Spleen (tissue), 11 donors: ENCODE measurements around the gene RGL1. TPM values are rescaled to one million over a fixed set of nuclear protein-coding genes. Genes with fewer than 3 reads are reported as not detected.

ENCODE experiments used
- DNase-seq: peaks from one replicate; pipeline ENCODE4 v3.0.0-alpha.2; 2020
- H3K27ac ChIP-seq, 8 donors: fragments of 200-600 bp; sonication (generic) in 7 of 8; 1 replicate in 4 of 8; 2 replicates in 4 of 8; pipeline versions ENCODE4 v1.5.0 to v1.8.0; 2016 to 2021; ENCODE audit warnings: inconsistent platforms in 4 of 8, mild to moderate bottlenecking in 4 of 8, moderate library complexity in 1 of 8
- H3K27me3 ChIP-seq, 7 donors: fragments of 200-600 bp; sonication (generic) in 6 of 7; replicated peaks in 1 of 7; 1 replicate in 4 of 7; 2 replicates in 3 of 7; pipeline versions ENCODE4 v1.5.0 to v1.8.0; 2016 to 2021; ENCODE audit warnings: inconsistent platforms in 3 of 7, mild to moderate bottlenecking in 1 of 7
- H3K36me3 ChIP-seq, 6 donors: fragments of 200-600 bp; sonication (generic) in 5 of 6; 1 replicate in 4 of 6; 2 replicates in 2 of 6; pipeline versions ENCODE4 v1.5.0 to v1.8.0; 2016 to 2021; ENCODE audit warnings: inconsistent platforms in 2 of 6
- H3K4me1 ChIP-seq, 6 donors: fragments of 200-600 bp; sonication (generic) in 5 of 6; 1 replicate in 3 of 6; 2 replicates in 3 of 6; pipeline versions ENCODE4 v1.5.0 to v1.8.0; 2016 to 2021; ENCODE audit warnings: inconsistent platforms in 3 of 6
- H3K4me3 ChIP-seq, 8 donors: fragments of 200-600 bp; sonication (generic) in 7 of 8; 1 replicate in 4 of 8; 2 replicates in 4 of 8; pipeline versions ENCODE4 v1.5.0 to v1.8.0; 2016 to 2021; ENCODE audit warnings: inconsistent platforms in 4 of 8, mild to moderate bottlenecking in 4 of 8, moderate library complexity in 2 of 8
- H3K9me3 ChIP-seq, 8 donors: fragments of 200-600 bp; sonication (generic) in 7 of 8; 1 replicate in 4 of 8; 2 replicates in 4 of 8; pipeline versions ENCODE4 v1.5.0 to v1.8.0; 2016 to 2021; ENCODE audit warnings: inconsistent platforms in 4 of 8
- POLR2A ChIP-seq, 3 donors: fragments of 450-650 bp; IDR thresholded peaks; one replicate each; pipeline ENCODE4 v1.5.1; 2017; ENCODE audit warnings: antibody characterized with exemption in 3 of 3, mild to moderate bottlenecking in 1 of 3
- POLR2AphosphoS5 ChIP-seq, 3 donors: sonication (generic); formaldehyde crosslinking; IDR thresholded peaks; one replicate each; pipeline ENCODE4 v1.5.1; 2017; ENCODE audit warnings: antibody characterized with exemption in 3 of 3
- WGBS, 5 donors: extraction: QIAGEN DNeasy Blood & Tissue Kit in 3 of 5; methylation state at CpG; one replicate each; pipeline versions ENCODE4 v1.1.5 to v1.1.7; 2013 to 2018; 5-methylcytosine and 5-hydroxymethylcytosine counted together
- intact Hi-C: fragments of 100-400 bp; cut with DNase I; formaldehyde crosslinking; loops from one replicate; pipeline ENCODE4 v1.15.0; 2023; ENCODE audit warnings: low total_unique reads
- polyA plus RNA-seq, 3 donors: library from polyadenylated mRNA; stranded (reverse); fragments of 200-250 nt; gene quantifications; one replicate each; pipeline ENCODE4 v1.2.1, GENCODE V29; 2013
- total RNA-seq, 7 donors: library from RNA; depleted of rRNA in 3 of 7; stranded (reverse); fragments of >200 nt in 3 of 7; fragmentation: NEBNext Ultra II Directional in 4 of 7; extraction: Animal tissue kit (Norgen Biotek cat#: 25700) in 4 of 7; gene quantifications; one replicate each; pipeline versions ENCODE4 v1.1.0 to v1.2.1, GENCODE V29; 2016 to 2021
- TF ChIP-seq, protein P1 (sequence below), 11 experiments: fragments of 200-600 bp in 7 of 11; fragments of 450-650 bp in 4 of 11; sonication (generic) in 4 of 11; IDR thresholded peaks in 8 of 11; conservative IDR thresholded peaks in 3 of 11; 1 replicate in 7 of 11; 2 replicates in 4 of 11; pipeline versions ENCODE4 v1.4.0 to v1.8.0; 2016 to 2021; ENCODE audit warnings: antibody characterized with exemption in 11 of 11, inconsistent platforms in 4 of 11, mild to moderate bottlenecking in 1 of 11
- donor health status: healthy with polysubstance abuse.
- donor health status: DM: no; HTN: no; CAD: no; lungs with moderate emphysema.
- donor health status: DM: no; HTN: no; CAD: no.
- donor health status: Bipolar disorder and iron deficiency.
- donor health status: healthy.
- donor health status: DM: no; HTN: no; CAD: no.
- donor health status: DM: yes; HTN: yes; CAD: no.

The RGL1 gene
- total and polyA plus RNA-seq, 10 donors = 14.3 to 126 (median 71.4) TPM

- H3K4me3 ChIP-seq = no peak overlapping the region
- peaks cover 0 to 9% (median 0%) of the 10 kb centered on the region in 6 donors for H3K36me3 ChIP-seq
- H3K9me3 ChIP-seq = no peaks in the 10 kb centered on the region
- no peaks in the 10 kb centered on the region for H3K27me3 ChIP-seq
- no peak for DNase-seq
- H3K27ac ChIP-seq = peak overlapping the region in 6 of 8 donors; percentile 12 to 72 (median 58)
- intact Hi-C loops = no loop called here
- 63 to 97% (median 74%) methylated on average over 2 of the region's 2 CpGs for whole genome bisulfite sequencing, 5 donors
- peaks cover 15 to 93% (median 56%) of the 10 kb centered on the region in 6 donors for H3K4me1 ChIP-seq
- TF ChIP-seq POLR2AphosphoS5 (IDR thresholded peaks at IDR 0.05) = no peak
- no peak for TF ChIP-seq POLR2A (IDR thresholded peaks at IDR 0.05)
- TF ChIP-seq, protein P1, sequence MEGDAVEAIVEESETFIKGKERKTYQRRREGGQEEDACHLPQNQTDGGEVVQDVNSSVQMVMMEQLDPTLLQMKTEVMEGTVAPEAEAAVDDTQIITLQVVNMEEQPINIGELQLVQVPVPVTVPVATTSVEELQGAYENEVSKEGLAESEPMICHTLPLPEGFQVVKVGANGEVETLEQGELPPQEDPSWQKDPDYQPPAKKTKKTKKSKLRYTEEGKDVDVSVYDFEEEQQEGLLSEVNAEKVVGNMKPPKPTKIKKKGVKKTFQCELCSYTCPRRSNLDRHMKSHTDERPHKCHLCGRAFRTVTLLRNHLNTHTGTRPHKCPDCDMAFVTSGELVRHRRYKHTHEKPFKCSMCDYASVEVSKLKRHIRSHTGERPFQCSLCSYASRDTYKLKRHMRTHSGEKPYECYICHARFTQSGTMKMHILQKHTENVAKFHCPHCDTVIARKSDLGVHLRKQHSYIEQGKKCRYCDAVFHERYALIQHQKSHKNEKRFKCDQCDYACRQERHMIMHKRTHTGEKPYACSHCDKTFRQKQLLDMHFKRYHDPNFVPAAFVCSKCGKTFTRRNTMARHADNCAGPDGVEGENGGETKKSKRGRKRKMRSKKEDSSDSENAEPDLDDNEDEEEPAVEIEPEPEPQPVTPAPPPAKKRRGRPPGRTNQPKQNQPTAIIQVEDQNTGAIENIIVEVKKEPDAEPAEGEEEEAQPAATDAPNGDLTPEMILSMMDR (IDR thresholded peaks at IDR 0.05 in 8 of 11, conservative IDR thresholded peaks at IDR 0.05 in 3 of 11) = no peak
These were observed 74.6 kb downstream of the RGL1 start for GRCh38 chr1:183879494-183879893.

GRCh38 chr1:183879966-183880365 lies 75.0 kb downstream of the RGL1 start:
- peaks cover 0 to 14% (median under 1%) of the 10 kb centered on the region in 6 donors for H3K36me3 ChIP-seq
- H3K4me3 ChIP-seq = no peak overlapping the region
- no peak for DNase-seq
- H3K27me3 ChIP-seq = no peaks in the 10 kb centered on the region
- intact Hi-C loops = loop anchor here (10.0 kb wide), 1 partner anchor 65 kb away; no protein-coding TSS in a partner anchor
- 25 to 55% (median 29%) methylated on average over 1 of the region's 1 CpG for WGBS, 5 donors
- H3K27ac ChIP-seq = peak overlapping the region in 6 of 8 donors; percentile 12 to 72 (median 58)
- peaks cover 12 to 93% (median 52%) of the 10 kb centered on the region in 6 donors for H3K4me1 ChIP-seq
- TF ChIP-seq, protein P1 (IDR thresholded peaks at IDR 0.05 in 8 of 11, conservative IDR thresholded peaks at IDR 0.05 in 3 of 11) = no peak
- TF ChIP-seq POLR2AphosphoS5 (IDR thresholded peaks at IDR 0.05) (no peak), POLR2A (IDR thresholded peaks at IDR 0.05) (no peak)
- H3K9me3 ChIP-seq = no peaks in the 10 kb centered on the region

- intact Hi-C loops = loop anchor here (10.0 kb wide), 1 partner anchor 66 kb away; no protein-coding TSS in a partner anchor
- Histone ChIP-seq H3K27me3 (no peaks in the 10 kb centered on the region), H3K36me3 (peaks cover 0 to 21% (median 4%) of the 10 kb centered on the region in 6 donors), H3K27ac (peak overlapping the region in 7 of 8 donors; percentile 16 to 72 (median 59)), H3K9me3 (no peaks in the 10 kb centered on the region), H3K4me1 (peaks cover 12 to 85% (median 47%) of the 10 kb centered on the region in 6 donors), H3K4me3 (no peak overlapping the region)
- 81 to 92% (median 83%) methylated on average over 6 of the region's 6 CpGs for WGBS, 5 donors
- DNase-seq = no peak
- no peak for TF ChIP-seq POLR2A (IDR thresholded peaks at IDR 0.05)
- no peak for TF ChIP-seq POLR2AphosphoS5 (IDR thresholded peaks at IDR 0.05)
- TF ChIP-seq, protein P1 (IDR thresholded peaks at IDR 0.05 in 8 of 11, conservative IDR thresholded peaks at IDR 0.05 in 3 of 11) = no peak
These were observed 75.8 kb downstream of the RGL1 start for GRCh38 chr1:183880531-183881243.
